OCI-LY1 (cell line): Measurements from ENCODE around the gene GLT8D1.

ENCODE experiments used
- H2AFZ ChIP-seq: fragments of 200-600 bp; sonication (generic), shearing (Covaris generic); 2 replicates; pipeline ENCODE4 v1.6.0; 2014; ENCODE audit warnings: antibody characterized with exemption, mild to moderate bottlenecking, low read length
- H3F3A ChIP-seq: fragments of 200-600 bp; sonication (generic), shearing (Covaris generic); 2 replicates; pipeline ENCODE4 v1.6.0; 2014; ENCODE audit warnings: mild to moderate bottlenecking, antibody characterized with exemption, low read length, moderate library complexity; ENCODE audit not compliant: insufficient read depth
- H3K27ac ChIP-seq: fragments of 200-600 bp; sonication (generic); 2 replicates; pipeline ENCODE4 v1.5.1; 2014; ENCODE audit warnings: low read length, mixed run types, mild to moderate bottlenecking, low read depth; ENCODE audit not compliant: poor library complexity, severe bottlenecking
- H3K27me3 ChIP-seq: fragments of 200-600 bp; sonication (generic); 2 replicates; pipeline ENCODE4 v1.6.0; 2014; ENCODE audit warnings: antibody characterized with exemption, mild to moderate bottlenecking, low read length, moderate library complexity; ENCODE audit not compliant: insufficient read depth
- H3K36me3 ChIP-seq: fragments of 200-600 bp; sonication (generic); 2 replicates; pipeline ENCODE4 v1.6.1; 2014; ENCODE audit warnings: mild to moderate bottlenecking, antibody characterized with exemption, low read length, moderate library complexity, mixed read lengths; ENCODE audit not compliant: insufficient read depth
- H3K4me1 ChIP-seq: fragments of 200-600 bp; sonication (generic); 2 replicates; pipeline ENCODE4 v1.5.1; 2014; ENCODE audit warnings: mild to moderate bottlenecking, low read length, moderate library complexity; ENCODE audit not compliant: insufficient read depth, severe bottlenecking
- H3K4me2 ChIP-seq: fragments of 200-600 bp; sonication (generic), shearing (Covaris generic); 2 replicates; pipeline ENCODE4 v1.6.1; 2014; ENCODE audit warnings: low read length
- H3K4me3 ChIP-seq: fragments of 200-600 bp; sonication (generic); 2 replicates; pipeline ENCODE4 v1.5.1; 2014; ENCODE audit warnings: low read length, low read depth, mild to moderate bottlenecking, mixed read lengths; ENCODE audit not compliant: poor library complexity, severe bottlenecking
- H3K79me2 ChIP-seq: fragments of 200-600 bp; shearing (Covaris generic); 2 replicates; pipeline ENCODE4 v1.6.1; 2016; ENCODE audit warnings: mixed run types, low read length, mixed read lengths; ENCODE audit not compliant: insufficient read depth
- H3K9ac ChIP-seq: fragments of 200-600 bp; sonication (generic), shearing (Covaris generic); 2 replicates; pipeline ENCODE4 v1.6.1; 2014; ENCODE audit warnings: mild to moderate bottlenecking, low read length, mixed read lengths
- H3K9me2 ChIP-seq: fragments of 200-600 bp; sonication (generic), shearing (Covaris generic); 2 replicates; pipeline ENCODE4 v1.6.1; 2014; ENCODE audit warnings: low read depth, mild to moderate bottlenecking, low read length, mixed read lengths
- H3K9me3 ChIP-seq: fragments of 200-600 bp; shearing (Covaris generic); 2 replicates; pipeline ENCODE4 v1.6.1; 2014; ENCODE audit warnings: low read length, mixed read lengths
- H4K20me1 ChIP-seq: fragments of 200-600 bp; sonication (generic), shearing (Covaris generic); 2 replicates; pipeline ENCODE4 v1.6.0; 2016; ENCODE audit warnings: mild to moderate bottlenecking, low read length; ENCODE audit not compliant: insufficient read depth
- EZH2 ChIP-seq: fragments of 200-600 bp; sonication (generic), shearing (Covaris generic); IDR thresholded peaks from 2 replicates; pipeline ENCODE4 v1.8.0; 2017; ENCODE audit warnings: borderline replicate concordance, mixed run types, mild to moderate bottlenecking, antibody characterized with exemption, low read length, moderate library complexity, mixed read lengths
- TF ChIP-seq, protein P1 (sequence below): fragments of 200-600 bp; sonication (generic), shearing (Covaris generic); IDR thresholded peaks from 2 replicates; pipeline ENCODE4 v1.5.1; 2017; ENCODE audit warnings: mild to moderate bottlenecking, antibody characterized with exemption, low read length, moderate library complexity, mixed read lengths

Gene GLT8D1, protein sequence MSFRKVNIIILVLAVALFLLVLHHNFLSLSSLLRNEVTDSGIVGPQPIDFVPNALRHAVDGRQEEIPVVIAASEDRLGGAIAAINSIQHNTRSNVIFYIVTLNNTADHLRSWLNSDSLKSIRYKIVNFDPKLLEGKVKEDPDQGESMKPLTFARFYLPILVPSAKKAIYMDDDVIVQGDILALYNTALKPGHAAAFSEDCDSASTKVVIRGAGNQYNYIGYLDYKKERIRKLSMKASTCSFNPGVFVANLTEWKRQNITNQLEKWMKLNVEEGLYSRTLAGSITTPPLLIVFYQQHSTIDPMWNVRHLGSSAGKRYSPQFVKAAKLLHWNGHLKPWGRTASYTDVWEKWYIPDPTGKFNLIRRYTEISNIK

DNA sequence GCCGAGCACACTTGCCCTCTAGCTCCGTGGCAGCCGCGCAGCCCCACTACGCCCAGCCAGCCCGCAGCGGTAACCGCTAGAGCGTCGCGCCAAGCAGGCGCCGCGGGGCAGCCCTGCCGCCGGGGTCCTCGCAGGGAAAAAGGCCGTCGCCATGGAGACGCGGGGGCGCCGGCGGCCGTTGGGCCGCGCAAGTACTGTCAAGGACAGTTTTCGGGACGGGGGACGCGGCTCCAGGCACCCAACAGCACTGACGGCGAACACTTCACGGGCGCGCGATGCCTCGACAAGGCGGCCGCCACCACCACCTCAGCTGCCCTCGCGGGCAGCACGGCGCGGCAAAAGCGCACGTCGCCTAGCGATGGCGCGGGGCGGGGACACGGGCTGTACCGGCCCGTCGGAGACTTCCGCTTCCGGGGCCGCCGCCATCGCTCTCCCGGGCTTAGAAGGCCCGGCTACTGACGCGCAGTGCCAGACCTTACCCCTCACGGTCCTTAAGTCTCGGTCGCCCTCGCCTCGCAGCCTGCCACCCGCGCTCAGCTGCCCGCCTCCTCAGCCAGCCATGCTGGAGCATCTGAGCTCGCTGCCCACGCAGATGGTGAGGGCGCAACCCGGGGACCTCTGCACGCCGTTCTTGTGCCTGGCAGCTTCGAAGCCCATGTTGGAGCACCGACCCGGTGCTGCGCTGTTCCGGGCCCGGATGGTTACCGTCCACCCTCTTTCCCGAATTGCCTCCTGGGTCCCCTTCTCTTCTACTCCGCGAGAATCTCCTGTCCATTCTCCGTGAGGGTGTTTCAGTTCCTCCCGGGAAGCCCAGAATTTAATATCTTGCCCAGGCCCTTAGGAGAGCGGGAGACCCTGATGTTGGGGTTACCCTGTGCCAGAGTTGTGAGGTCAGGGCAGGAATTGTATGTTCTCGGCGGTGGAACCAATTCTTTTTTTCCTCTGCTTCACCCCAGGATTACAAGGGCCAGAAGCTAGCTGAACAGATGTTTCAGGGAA lies at the start of gene GLT8D1, which contains the start of gene SPCS1:
Gene GLT8D1, minus strand, starts transcription at position 104 of the 999 bp plus-strand sequence. CDS start 5,331 bp downstream, outside the sequence.
Gene SPCS1, plus strand, starts transcription at position 419 of the 999 bp plus-strand sequence. Its CDS starts 141 bp downstream, at position 560.
- Histone ChIP-seq H3K4me1 (peaks cover 31% of the 10 kb centered on the region), H3K4me3 (peak within 1 kb of the TSS; percentile 90), H3K9me2 (no peaks in the 10 kb centered on the region), H3F3A (no peaks in the 10 kb centered on the region), H3K27me3 (no peaks in the 10 kb centered on the region), H3K9ac (peak within 1 kb of the TSS; percentile 90), H3K4me2 (peak within 1 kb of the TSS; percentile 81), H4K20me1 (no peaks in the 10 kb centered on the region), H3K9me3 (no peaks in the 10 kb centered on the region), H3K79me2 (peaks cover 8% of the 10 kb centered on the region; the same call in 1 of the 2 replicates), H2AFZ (no peak within 1 kb of the TSS; the same call in 1 of the 2 replicates), H3K27ac (peak within 1 kb of the TSS; percentile 59), H3K36me3 (peaks cover 16% of the 10 kb centered on the region; the same call in 1 of the 2 replicates)
- no peak for TF ChIP-seq EZH2

- no peak overlapping the region for H3K4me2 ChIP-seq
These were observed 48.8 kb upstream of the GLT8D1 start for GRCh38 chr3:52754373-52754772.

DNA sequence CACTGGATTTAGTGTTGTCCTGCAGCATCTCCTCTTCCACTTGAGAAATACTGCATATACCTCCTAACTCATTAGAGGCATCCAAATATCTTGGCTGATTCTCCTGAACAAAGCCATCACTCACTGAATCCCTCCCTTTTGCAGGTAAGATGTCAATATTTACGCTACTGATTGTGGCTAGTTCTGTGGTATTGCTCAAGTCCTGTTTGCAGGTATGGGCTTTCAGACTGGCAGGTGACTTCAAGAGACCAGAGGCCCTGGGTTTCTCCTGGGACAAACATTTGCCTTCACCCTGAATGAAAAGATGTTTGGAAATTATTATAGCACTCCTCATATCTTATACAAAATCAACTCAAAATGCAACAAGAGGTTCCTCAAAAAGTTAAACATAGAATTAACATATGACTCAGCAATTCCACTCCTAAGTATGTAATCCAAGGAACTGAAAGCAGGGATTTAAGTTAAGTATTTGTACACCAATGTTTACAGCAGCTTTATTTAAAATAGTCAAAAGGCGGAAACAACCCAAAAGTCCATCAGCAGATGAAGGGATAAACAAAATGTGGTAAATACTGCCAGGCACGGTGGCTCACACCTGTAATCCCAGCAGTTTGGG lies 46.6 kb upstream of the GLT8D1 start:
- Histone ChIP-seq H3K79me2 (no peaks in the 10 kb centered on the region), H3K9me3 (no peaks in the 10 kb centered on the region), H3K36me3 (peaks cover 66% of the 10 kb centered on the region), H4K20me1 (no peaks in the 10 kb centered on the region), H2AFZ (no peak overlapping the region), H3F3A (no peaks in the 10 kb centered on the region), H3K9me2 (no peaks in the 10 kb centered on the region), H3K27ac (no peak overlapping the region), H3K27me3 (no peaks in the 10 kb centered on the region), H3K4me1 (no peaks in the 10 kb centered on the region), H3K4me2 (no peak overlapping the region), H3K9ac (no peak overlapping the region), H3K4me3 (no peak overlapping the region)
- no peak for TF ChIP-seq EZH2
- TF ChIP-seq, protein P1, sequence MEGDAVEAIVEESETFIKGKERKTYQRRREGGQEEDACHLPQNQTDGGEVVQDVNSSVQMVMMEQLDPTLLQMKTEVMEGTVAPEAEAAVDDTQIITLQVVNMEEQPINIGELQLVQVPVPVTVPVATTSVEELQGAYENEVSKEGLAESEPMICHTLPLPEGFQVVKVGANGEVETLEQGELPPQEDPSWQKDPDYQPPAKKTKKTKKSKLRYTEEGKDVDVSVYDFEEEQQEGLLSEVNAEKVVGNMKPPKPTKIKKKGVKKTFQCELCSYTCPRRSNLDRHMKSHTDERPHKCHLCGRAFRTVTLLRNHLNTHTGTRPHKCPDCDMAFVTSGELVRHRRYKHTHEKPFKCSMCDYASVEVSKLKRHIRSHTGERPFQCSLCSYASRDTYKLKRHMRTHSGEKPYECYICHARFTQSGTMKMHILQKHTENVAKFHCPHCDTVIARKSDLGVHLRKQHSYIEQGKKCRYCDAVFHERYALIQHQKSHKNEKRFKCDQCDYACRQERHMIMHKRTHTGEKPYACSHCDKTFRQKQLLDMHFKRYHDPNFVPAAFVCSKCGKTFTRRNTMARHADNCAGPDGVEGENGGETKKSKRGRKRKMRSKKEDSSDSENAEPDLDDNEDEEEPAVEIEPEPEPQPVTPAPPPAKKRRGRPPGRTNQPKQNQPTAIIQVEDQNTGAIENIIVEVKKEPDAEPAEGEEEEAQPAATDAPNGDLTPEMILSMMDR: no peak

More at GRCh38 chr3:52754373-52754772, 48.8 kb upstream of the GLT8D1 start:
- H3K79me2 ChIP-seq: no peaks in the 10 kb centered on the region
- no peaks in the 10 kb centered on the region for H3F3A ChIP-seq
- no peak overlapping the region for H3K4me3 ChIP-seq
- no peak overlapping the region for H3K27ac ChIP-seq
- no peaks in the 10 kb centered on the region for H3K27me3 ChIP-seq
- no peaks in the 10 kb centered on the region for H3K9me3 ChIP-seq
- H3K4me1 ChIP-seq: no peaks in the 10 kb centered on the region
- peaks cover 75% of the 10 kb centered on the region for H3K36me3 ChIP-seq
- TF ChIP-seq EZH2: no peak
- TF ChIP-seq, protein P1: no peak
- H3K9me2 ChIP-seq: no peaks in the 10 kb centered on the region
- H3K9ac ChIP-seq: no peak overlapping the region
- H4K20me1 ChIP-seq: no peaks in the 10 kb centered on the region
- no peak overlapping the region for H2AFZ ChIP-seq
